ENCODE measurements around the gene CPSF3.
"Not testable (repeated sequence)": the region's sequence is repeated elsewhere in the genome, so short reads cannot be mapped to it uniquely, and the experiment has no call there.

CPSF3 gene

DNA sequence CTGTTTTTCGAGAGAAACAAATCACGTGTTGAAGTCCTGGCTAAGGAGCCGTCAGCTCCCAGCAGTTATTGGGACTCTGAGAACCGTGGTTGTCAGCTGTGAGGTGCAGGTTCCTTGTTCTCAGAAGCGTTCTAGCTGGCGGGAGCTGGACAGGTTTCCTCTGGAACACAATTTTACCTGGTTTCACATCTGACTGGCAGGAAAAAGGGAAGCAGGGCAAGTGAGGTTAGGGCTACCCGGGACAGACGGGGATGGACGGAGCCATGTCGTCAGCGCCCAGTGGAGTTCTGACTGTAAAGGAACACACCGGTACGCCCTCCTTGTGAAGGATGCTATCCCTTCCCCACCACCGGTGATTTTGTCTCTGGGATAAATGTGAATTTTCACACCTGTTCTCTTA, 26.3 kb upstream of the CPSF3 start:
- DNase-seq: no peak

DNA sequence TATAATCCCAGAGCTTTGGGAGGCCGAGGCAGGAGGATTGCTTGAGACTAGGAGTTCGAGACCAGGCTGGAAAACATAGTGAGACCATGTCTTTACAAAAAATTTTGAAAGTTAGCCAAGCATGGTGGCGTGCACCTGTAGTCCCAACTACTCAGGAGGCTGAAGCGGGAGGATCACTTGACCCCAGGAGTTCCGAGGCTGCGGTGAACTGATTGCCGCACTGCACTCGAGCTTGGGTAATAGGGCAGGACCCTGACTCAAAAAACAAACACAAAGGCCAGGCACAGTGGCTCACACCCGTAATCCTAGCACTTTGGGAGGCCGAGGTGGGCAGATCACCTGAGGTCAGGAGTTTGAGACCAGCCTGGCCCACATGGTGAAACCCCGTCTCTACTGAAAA, 25.2 kb upstream of the CPSF3 start:
- not testable (repeated sequence) for DNase-seq

DNA sequence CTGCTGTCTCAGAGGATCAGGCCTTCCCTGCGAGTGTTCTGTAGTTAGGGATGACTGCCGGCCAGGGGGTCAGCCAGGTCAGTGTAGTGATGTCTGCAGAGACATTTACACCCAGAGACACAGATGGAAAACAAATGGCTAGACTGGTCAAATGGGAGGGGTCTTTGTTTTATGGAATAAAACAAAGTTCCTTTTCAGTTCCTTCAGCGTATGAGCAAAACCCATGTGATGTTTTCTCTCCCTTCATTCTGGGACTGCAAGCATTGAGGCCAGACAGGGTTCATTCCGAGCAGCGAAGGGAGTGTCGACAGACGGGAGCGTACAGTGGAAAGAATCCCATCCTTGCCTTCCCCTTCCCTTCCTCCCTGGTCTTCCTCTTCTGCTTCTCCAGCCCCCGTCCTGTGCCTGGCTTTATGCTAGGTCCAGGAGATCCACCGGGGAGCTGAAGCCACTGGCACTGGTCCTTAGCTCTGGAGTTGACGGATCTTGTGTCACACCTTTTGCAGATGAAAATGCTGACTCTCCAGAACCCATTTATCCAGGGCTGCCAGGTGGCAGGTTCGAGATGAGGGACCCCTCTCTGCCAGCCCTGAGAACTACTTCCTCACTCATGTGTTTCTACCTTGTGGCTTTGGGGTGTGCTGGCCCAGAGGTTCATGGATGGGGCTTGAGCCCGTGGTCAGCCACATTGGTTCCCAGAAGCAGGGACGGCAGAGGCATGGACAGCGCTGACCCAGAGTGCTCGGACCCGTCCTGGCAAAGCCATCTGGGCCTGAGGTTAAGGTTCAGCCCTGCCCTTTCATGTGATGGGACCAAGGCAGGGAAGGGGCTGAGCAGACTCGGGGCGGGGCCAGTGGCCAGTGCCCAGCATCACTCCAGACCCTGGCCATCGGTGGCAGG, 24.3 kb upstream of the CPSF3 start:
- no peak for DNase-seq

DNA sequence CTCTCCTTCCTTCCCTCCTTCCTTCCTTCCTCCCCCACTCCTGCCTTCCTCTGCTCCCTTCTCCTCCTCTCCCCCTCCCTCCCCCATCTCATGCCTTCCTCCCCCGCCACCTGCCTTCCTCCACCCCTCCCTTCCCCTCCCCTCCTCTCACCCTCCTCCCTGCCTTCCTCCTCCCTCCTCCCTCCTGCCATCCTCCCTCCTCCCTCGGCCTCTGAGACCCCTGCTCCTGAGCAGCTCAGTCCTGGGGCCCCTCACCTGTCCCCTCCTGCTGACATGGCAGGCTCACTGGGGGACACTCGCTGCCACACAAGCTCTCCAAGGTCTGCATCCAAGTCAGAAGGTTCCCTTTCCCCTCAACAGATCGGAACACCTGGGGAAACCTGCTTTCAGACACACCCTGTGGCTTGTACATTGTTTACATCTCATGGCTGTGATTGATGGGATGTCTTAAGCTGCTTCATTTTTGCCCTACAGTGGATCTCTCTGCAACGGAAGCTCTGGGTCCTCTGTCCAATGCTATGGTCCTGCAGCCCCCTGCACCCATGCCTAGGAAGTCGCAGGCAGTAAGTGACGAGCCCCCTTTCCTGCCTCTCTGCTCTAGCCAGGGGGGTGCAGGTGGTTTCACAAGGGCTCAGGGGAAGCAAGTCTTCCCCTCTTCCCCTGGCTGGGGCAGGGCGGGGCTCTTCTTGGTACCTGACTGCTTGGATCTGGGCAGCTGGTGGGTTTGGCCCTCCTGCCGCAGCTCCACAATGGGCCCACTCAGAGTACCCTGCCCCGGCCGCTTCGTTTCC, 23.0 kb upstream of the CPSF3 start:
- no peak for DNase-seq

DNA sequence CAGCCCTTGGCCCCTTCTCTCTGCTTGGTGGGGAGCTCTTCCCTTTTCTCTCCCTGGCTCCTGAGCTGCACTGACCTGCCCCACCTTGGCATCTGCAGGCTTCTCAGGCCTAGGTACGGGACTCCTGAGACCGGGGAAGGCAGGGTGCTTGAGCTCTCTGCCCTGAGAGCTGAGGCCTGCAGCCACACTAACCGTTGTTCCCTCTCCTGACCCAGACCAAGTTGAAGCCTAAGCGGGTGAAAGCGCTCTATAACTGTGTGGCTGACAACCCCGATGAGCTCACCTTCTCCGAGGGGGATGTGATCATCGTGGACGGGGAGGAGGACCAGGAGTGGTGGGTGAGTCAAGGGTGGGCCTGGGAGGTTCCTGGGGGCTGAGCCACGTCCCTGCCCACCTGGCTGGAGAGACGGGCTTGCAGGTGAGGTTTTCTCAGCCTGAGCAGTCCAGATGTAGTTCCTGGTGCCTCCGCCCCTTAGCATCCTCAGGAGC, 22.4 kb upstream of the CPSF3 start:
- no peak for DNase-seq

DNA sequence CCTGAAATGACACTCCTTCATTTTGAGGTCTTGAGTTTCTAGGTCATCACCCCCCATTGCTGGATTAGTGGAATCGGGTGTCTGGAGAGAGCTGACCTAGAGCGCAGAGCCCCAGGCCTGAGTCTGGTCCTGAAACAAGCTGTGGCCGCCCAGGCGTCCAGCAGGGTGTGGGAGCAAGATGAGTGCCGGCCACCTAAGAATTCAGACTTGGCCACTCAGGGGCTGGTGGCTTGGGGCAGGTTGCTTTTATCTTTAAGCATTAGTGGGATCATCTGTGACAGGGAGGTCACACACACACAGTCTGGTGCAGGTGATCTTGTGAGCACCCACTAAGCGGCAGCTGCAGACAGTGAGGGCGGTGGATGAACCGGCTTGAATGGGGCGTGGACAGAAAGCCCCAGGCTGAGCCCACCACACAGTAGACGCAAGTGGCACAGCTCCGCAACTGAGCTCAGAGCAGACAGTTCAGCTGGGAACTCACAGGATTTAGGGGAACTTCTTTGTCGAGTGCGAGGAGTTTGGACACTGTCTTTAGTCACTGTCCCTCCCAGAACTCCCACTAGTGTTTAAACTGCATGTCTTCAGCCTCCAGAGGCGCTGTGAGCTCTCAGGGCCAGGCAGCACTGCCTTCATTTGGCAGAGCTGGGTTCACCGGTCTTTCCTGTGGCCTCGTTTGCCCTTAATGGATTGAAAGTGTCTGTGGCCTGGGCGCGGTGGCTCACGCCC, 21.6 kb upstream of the CPSF3 start:
- no peak for DNase-seq

DNA sequence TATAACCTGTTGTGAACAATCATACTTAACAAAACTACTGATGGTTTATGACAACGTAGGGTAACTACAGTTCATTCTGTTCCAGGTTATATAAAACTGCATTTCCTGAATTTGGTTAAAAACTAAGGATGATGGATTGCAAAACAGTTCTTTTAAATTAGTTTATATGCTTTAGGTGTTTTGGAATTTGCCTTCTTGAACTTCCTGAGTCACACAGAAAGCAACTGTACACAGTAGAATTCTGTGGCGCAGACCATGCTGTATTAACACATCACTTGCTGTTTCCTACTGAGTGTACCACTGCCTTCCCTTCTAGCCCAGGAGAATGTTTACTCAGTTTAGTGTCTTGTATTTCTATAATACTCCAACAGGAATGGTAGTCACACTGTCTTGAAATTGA, 19.5 kb upstream of the CPSF3 start:
- DNase-seq: no peak

DNA sequence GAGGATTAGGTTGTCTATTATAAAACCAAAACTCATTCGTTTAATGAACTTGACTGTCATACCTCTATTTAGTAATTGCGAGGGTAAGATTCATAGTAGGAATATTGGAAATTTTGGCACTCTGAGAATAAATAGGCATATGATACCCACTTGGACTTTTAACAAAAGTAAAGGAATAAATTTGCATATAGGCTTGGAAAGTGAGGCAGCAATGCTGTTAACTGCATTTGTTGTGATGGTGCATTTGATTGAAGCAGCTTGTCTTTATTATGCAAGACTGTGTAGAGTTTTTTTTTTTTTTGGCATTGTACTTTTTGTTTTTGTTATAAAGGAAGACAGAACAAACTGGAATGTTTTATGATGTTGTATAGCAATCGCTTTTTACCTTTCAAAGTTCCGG, 19.0 kb upstream of the CPSF3 start:
- no peak for DNase-seq

DNA sequence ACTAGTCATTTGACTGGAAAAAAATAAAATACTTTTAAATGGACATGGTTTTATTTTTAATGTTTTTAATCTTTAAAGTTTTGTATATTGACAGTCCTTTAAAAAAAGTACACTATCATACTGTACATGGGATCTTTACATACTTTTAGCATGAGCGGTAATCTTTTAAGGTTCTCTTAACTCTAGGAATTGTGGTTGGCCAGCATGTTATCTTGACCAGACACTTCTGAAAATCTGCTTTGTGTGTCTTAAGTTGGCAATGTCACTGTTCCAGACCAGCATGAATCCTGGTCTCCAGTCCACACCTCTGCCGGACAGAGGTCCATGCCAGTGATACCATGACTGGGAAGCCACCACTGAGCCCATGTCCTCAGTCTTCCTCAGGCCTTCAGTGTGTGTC, 17.8 kb upstream of the CPSF3 start:
- DNase-seq: no peak

DNA sequence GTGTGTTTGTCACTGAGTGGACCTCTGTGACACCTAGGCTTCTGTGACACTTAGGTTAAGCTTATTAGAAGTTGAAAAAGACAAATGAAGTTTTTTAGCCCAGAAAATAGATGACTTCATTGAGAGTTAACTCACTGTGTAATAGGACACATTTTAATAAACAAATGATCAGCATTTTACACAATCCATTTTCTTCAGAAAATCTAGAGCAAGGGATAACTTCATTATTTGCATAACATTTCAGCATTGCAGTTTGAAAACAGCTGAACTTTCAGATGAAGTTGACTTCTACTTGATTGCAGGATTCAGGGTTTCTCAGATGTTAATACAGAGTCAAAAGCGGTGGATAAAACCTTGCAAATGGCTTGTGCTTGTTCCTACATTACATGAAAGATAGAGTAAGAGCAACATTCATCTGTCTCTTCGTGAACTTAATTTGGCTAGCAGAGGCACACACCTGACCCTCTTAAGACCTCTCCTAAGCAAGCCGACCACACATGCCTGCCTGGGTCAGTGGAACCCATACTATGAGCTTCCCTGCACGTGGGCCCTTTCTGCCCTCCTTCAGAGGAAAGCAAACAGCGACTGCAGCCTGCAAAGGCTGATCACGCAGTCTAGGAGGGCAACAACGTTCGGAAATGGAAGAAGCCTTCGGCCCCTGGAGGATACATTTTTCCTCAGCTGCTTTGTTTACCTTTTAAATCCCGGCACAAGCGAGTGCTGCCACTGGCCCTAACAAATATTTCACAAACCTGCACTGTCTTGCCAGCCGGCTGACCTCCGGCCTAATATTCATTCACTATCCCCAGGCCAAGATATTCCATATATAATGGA, 16.7 kb upstream of the CPSF3 start:
- no peak for DNase-seq

DNA sequence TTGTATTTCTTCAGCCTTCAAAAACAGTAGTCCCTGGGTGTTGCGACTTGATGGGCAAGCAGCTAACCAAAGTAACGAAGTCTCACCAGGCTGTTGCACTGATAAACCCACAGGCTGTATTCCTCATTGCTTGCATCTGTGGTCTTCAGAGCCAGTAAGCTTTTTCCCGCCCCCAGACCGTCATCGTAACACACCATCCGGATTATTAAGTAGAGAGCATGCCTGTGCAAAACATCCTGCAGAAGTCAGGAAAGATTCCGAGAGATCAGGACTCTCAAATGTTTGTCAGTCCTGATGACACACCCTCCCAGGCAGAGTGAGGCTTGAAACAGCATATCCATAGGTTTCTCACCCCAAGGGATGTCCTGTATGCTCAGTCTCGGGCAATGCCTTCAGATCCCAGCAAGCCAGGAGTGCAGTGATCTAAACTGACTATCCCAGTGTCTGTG, 16.1 kb upstream of the CPSF3 start:
- DNase-seq: no peak

DNA sequence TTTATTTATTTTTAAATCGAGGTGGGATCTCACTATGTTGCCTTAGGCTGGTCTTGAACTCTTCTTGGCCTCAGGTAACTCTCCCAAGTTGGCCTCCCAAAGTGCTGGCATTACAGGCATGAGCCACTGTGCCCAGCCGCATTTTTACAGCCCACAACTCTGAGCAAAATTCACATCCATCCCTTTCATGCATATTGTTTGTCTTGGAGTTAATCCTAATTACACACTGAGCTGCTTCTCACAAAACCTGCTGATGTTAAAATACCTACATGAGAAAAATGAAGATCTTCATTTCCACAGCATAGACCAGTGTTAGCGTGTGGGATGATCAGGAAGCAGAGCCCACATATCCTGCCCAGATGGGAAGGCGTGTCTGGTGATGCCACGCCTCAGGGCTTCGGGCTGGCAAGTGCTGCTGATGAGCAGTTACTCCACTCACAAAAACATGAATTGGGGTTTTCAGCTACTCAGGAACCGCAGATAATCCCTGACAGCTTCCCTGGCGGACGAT, 14.8 kb upstream of the CPSF3 start:
- no peak for DNase-seq

DNA sequence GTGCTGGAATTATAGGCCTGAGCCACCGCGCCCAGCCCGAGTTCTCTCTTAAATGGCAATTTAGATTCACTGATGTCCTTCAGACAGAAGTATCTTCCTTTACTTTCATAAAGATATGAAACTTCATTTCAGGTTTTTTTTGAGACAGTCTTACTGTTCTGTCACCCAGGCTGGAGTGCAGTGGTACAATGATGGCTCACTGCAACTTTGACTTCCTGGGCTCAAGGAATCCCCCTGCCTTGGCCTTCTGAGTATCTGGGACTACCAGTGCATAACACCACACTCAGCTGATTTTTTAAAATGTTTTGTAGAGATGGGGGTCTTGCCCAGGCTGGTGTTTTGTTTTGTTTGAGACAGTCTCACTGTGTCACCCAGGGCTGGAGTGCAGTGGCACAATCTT, 13.3 kb upstream of the CPSF3 start:
- no peak for DNase-seq

DNA sequence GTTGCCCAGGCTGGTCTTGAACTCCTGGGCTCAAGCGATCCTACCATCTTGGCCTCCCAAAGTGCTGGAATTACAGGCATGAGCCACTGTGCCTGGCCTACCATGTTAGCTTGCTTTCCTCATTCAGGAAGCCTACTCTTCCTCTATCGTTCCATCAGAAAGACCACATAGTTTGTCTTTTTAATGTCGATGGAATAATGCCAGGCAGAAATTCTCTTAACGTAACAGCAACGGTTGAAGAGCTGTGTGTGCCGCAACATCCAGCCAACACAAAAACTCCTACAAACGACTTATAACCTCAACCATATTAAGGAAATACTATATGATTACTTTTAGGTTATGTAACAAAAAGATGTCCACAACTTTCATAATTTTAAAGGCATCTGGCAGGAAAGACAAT, 10.7 kb upstream of the CPSF3 start:
- no peak for DNase-seq

DNA sequence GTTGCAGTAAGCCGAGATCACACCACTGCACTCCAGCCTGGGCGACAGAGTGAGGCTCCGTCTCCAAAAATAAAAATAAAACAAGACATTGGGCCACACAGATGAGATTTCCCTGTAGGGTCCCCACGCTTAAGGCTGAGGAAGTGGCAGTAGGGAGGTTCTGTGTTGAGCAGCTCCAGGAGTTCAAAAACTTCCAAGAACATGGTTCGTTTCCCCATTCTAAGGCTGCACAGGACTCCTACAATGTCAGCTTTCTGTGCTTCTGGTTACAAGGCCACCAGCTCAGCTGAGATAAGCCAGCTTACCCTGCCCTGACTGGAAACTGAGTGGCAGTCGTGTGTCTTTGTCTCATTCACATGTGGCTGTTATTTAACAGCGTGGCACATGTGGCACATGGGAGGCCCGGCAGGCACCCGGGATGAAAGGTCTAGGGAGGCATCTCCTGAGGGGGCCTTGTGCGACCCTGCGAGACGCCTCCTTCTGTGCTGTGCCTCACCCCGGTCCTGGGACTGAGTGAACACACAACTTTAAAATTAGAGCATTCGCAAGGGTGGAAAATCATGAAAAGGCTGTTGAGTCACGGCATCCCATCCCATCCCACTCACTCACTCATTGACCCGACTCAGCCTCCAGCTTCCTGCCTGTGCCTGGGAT, 7.8 kb upstream of the CPSF3 start:
- DNase-seq: no peak

DNA sequence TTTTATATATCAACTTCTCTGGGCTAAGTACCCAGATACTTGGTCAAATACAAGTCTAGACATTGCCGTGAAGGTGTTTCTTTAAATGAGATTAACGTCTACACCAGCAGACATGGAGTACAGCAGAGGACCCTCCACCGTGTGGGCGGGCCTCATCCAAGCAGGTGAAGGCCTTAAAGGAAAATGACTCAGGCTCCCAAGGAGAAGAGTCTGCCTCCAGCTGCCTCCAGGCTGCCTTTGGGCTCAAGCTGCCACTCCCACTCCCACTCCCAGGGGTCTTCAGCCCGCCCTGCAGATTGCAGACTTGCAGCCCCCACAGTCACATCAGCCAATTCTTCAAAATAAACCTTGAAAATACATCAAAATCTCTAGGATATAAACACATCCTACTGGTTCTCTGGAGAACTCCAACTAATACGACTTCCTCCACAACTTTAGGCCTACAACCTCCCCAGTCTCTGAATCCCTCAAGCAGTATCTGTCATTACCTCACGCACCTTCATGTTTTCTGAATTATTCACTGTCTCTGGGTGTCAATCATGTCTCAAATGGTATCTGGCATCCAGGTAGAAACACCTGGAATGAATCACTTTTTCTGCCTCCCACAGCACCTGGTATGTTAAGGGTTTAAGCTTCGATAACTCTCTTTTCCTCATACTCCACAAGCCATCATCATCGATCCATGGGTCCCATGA, 7.0 kb upstream of the CPSF3 start:
- DNase-seq: no peak

DNA sequence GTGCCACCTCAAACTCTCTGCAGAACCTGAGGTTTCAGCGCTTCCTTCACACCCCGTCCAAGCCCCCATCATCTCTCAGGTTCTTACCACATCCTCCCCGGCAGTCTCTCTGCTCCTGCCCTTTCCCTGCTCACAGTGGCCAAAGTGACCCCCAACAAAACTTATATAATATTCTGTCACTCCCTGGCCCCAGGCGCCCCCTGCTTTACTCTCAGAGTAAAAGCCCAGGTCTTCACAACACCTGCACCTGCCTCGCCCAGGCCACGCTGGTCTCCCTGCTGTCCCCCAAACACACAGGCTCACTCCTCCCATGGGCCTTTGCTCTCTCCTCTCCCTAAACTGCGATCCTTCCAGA, 6.5 kb upstream of the CPSF3 start:
- DNase-seq: no peak

DNA sequence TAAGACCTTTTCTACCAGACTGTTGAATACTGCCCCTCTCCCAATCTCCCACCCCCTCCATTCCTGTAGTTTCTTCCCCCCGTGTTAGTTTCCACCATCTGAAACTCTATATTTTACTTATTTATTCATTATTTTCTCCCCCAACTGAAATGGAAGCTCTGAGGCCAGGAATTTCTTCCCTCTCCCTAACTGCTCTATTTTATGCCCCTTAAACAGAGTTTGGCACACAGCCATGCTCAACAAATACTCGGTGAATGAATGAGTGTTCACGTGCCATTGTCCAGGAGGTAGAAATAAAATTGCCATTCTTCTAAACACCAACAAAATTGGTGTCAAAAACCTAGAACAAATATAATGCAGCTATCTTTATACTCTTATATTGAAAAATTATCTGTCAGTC, 5.7 kb upstream of the CPSF3 start:
- DNase-seq: no peak

DNA sequence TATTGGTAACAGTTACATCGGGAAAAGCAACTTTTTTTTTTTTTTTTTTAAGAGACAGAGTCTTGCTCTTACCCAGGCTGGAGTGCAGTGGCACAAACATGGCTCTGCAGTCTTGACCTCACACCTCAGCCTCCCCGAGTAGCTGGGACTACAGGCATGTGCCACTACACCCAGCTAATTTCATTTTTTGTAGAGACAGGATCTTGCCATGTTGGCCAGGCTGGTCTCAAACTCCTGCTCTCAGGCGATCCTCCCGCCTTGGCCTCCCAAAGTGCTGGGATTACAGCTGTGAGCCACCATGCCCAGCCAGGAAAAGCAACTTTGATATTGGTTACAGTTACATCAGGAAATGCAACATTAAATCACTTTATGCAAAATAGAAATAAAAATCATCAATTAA, 4.7 kb upstream of the CPSF3 start:
- no peak for DNase-seq

DNA sequence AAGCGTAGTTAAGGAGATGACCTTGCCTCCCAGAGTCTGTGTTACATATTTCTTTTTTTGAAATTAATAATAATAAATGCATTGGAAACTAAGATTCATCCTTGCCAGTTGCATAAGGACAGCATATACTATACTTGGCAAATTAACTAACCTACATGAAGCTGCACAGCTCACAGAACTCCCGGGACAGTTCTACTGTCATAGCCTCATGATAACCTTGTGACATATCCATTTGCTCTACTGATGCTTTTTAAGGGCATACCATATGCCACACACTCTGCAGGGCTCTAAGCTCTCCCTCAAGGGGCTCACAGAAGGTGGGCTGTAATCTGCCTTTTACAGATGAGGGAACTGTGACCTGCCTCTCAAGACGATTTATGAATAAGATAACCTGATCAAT, 3.9 kb upstream of the CPSF3 start:
- DNase-seq: no peak

DNA sequence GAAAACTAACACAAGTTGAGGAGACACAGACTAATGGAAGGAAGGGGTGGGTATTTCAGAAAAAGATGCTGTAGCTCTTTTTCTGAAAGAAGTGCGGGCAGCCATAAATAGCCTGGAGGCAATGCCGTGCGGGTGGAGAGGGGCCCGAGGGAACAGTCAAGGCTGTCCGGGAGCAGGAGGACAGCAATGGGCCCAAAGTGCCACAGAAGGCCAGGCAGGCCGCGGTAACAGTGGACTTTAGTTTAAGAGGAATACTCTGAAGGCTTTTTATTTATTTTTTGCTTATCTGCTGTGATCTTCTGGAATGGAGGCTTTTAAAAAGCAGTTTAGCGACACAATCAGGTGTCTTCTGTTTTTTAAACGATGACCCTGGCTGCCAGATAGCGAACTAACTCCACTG, 3.0 kb upstream of the CPSF3 start:
- no peak for DNase-seq

Data from CD4-positive, alpha-beta T cell treated with Interleukin-4 for 4 hours (primary cell).